NB4 (cell line): ENCODE data around the gene RRP1.
"Not testable (repeated sequence)": the region's sequence is repeated elsewhere in the genome, so short reads cannot be mapped to it uniquely, and the experiment has no call there.

ENCODE experiments used
- POLR2A ChIP-seq: IDR thresholded peaks from 2 replicates; pipeline ENCODE4 v1.6.1; 2011; ENCODE audit warnings: mild to moderate bottlenecking; ENCODE audit not compliant: insufficient read length; ENCODE audit errors: extremely low read depth
- TF ChIP-seq, protein P1 (sequence below): IDR thresholded peaks from one replicate; pipeline ENCODE4 v1.5.1; 2012; ENCODE audit warnings: low read depth, low read length

GRCh38 chr21:43844906-43845305 is 55.5 kb downstream of the RRP1 start:
- TF ChIP-seq, protein P1, sequence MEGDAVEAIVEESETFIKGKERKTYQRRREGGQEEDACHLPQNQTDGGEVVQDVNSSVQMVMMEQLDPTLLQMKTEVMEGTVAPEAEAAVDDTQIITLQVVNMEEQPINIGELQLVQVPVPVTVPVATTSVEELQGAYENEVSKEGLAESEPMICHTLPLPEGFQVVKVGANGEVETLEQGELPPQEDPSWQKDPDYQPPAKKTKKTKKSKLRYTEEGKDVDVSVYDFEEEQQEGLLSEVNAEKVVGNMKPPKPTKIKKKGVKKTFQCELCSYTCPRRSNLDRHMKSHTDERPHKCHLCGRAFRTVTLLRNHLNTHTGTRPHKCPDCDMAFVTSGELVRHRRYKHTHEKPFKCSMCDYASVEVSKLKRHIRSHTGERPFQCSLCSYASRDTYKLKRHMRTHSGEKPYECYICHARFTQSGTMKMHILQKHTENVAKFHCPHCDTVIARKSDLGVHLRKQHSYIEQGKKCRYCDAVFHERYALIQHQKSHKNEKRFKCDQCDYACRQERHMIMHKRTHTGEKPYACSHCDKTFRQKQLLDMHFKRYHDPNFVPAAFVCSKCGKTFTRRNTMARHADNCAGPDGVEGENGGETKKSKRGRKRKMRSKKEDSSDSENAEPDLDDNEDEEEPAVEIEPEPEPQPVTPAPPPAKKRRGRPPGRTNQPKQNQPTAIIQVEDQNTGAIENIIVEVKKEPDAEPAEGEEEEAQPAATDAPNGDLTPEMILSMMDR = not testable (repeated sequence)
- not testable (repeated sequence) for TF ChIP-seq POLR2A
